Gastrocnemius medialis (tissue), 4 donors: ENCODE measurements around the gene CD177. TPM values are rescaled to one million over a fixed set of nuclear protein-coding genes. Genes with fewer than 3 reads are reported as not detected.

Experiments used
- ATAC-seq, 2 donors: fragments of 150-250 bp; one replicate each; pipeline ENCODE4 v1.9.1; 2016
- DNase-seq, 2 donors: peaks; one replicate each; pipeline ENCODE4 v3.0.0-alpha.2; 2019
- H3K27ac ChIP-seq, 4 donors: fragments of 200-600 bp; sonication (generic); 1 replicate in 1 of 4; 2 replicates in 3 of 4; pipeline ENCODE4 v1.5.1; 2016 to 2018; ENCODE audit warnings: mild to moderate bottlenecking in 2 of 4, moderate library complexity in 1 of 4
- H3K27me3 ChIP-seq, 3 donors: fragments of 200-600 bp; sonication (generic) in 2 of 3; 1 replicate in 1 of 3; 2 replicates in 2 of 3; pipeline versions ENCODE4 v1.5.1 to v1.6.0; 2016 to 2019; ENCODE audit warnings: mild to moderate bottlenecking in 1 of 3, moderate library complexity in 1 of 3
- H3K36me3 ChIP-seq, 2 donors: fragments of 200-600 bp; sonication (generic) in 1 of 2; one replicate each; pipeline ENCODE4 v1.5.1; 2017 to 2018
- H3K4me1 ChIP-seq, 2 donors: fragments of 200-600 bp; sonication (generic) in 1 of 2; one replicate each; pipeline ENCODE4 v1.5.1; 2016 to 2017; ENCODE audit warnings: mild to moderate bottlenecking in 2 of 2
- H3K4me3 ChIP-seq, 4 donors: fragments of 200-600 bp; sonication (generic) in 3 of 4; 1 replicate in 1 of 4; 2 replicates in 3 of 4; pipeline ENCODE4 v1.5.1; 2016 to 2019; ENCODE audit warnings: mild to moderate bottlenecking in 2 of 4
- H3K9me3 ChIP-seq, 3 donors: fragments of 200-600 bp; sonication (generic) in 2 of 3; 1 replicate in 1 of 3; 2 replicates in 2 of 3; pipeline ENCODE4 v1.5.1; 2016 to 2019
- POLR2A ChIP-seq, 2 donors: fragments of 450-650 bp; IDR thresholded peaks; one replicate each; pipeline ENCODE4 v1.6.1; 2017; ENCODE audit warnings: antibody characterized with exemption in 2 of 2, mild to moderate bottlenecking in 2 of 2, moderate library complexity in 2 of 2
- in situ Hi-C, 4 donors: fragments of 200-750 bp; cut with MboI; loops; one replicate each; pipeline versions ENCODE4 v1.15.0 to v1.8.0; 2017; ENCODE audit warnings: low sequenced_read_pairs in 4 of 4
- intact Hi-C: fragments of 100-400 bp; cut with DNase I; formaldehyde crosslinking; loops from one replicate; pipeline ENCODE4 v1.15.1; 2023; ENCODE audit warnings: low total_unique reads
- total RNA-seq, 4 donors: library from RNA; depleted of rRNA; stranded (reverse); fragments of >200 nt; gene quantifications; one replicate each; pipeline versions ENCODE4 v1.1.0 to v1.2.3, GENCODE V29; 2016
- TF ChIP-seq, protein P1 (sequence below), 5 experiments: fragments of 450-650 bp in 3 of 5; fragments of 200-600 bp in 2 of 5; sonication (generic) in 2 of 5; IDR thresholded peaks in 4 of 5; conservative IDR thresholded peaks in 1 of 5; 1 replicate in 4 of 5; 2 replicates in 1 of 5; pipeline ENCODE4 v1.5.1; 2016 to 2019; ENCODE audit warnings: antibody characterized with exemption in 5 of 5, mild to moderate bottlenecking in 3 of 5, moderate library complexity in 3 of 5

Gene CD177
- total RNA-seq, 4 donors from 2014 or later = 1.3 to 2.9 (median 2.6) TPM; not detected in 1

DNA sequence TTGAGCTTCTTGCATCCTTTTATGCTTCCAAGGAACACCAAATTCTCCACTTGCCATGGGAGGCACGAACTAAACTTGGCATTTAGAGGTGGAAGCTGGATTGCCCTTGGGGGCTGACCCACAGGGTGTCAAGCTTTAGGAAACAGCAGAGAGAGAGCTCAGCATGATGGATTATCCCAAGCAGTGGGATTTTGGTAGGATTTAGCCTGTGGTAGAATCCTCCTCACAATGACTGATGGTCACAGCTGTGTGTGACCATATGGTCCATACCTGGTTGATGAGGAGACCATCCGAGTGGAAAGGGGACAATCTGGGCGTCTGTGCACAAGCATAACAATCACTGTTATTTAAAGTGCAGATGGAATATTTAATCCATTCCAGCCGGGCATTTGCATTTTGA, 44.0 kb upstream of the CD177 start:
- Histone ChIP-seq H3K27me3 (no peaks in the 10 kb centered on the region), H3K9me3 (no peaks in the 10 kb centered on the region), H3K27ac (no peak overlapping the region), H3K4me3 (no peak overlapping the region), H3K36me3 (no peaks in the 10 kb centered on the region), H3K4me1 (no peaks in the 10 kb centered on the region)
- in situ Hi-C loops (no loop called here), intact Hi-C loops (no loop called here)
- DNase-seq (no peak), ATAC-seq (no peak)
- TF ChIP-seq, protein P1, sequence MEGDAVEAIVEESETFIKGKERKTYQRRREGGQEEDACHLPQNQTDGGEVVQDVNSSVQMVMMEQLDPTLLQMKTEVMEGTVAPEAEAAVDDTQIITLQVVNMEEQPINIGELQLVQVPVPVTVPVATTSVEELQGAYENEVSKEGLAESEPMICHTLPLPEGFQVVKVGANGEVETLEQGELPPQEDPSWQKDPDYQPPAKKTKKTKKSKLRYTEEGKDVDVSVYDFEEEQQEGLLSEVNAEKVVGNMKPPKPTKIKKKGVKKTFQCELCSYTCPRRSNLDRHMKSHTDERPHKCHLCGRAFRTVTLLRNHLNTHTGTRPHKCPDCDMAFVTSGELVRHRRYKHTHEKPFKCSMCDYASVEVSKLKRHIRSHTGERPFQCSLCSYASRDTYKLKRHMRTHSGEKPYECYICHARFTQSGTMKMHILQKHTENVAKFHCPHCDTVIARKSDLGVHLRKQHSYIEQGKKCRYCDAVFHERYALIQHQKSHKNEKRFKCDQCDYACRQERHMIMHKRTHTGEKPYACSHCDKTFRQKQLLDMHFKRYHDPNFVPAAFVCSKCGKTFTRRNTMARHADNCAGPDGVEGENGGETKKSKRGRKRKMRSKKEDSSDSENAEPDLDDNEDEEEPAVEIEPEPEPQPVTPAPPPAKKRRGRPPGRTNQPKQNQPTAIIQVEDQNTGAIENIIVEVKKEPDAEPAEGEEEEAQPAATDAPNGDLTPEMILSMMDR (IDR thresholded peaks at IDR 0.05 in 4 of 5, conservative IDR thresholded peaks at IDR 0.05 in 1 of 5) = no peak
- TF ChIP-seq POLR2A (IDR thresholded peaks at IDR 0.05) = no peak

DNA sequence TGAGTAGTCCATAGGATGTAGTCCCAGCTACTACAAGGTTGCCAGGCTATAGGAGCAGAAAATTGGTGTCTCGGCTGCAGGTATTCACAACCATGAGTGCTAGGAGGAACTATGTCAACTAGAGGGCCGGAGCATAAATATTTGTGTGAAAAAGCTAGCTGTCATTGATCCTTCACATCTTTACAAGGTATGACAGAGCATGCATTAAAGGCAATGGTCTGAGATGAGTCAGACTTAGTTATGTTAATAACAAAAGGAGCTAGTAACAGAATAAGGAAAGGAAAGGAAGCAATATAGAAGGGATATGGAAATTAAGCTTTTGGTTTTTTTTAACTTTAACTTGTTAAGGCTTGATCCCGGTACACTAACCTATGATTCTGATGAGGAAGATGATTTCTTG, 43.3 kb upstream of the CD177 start:
- intact Hi-C loops = no loop called here
- ATAC-seq (no peak), DNase-seq (no peak)
- in situ Hi-C loops = no loop called here
- Histone ChIP-seq H3K27me3 (no peaks in the 10 kb centered on the region), H3K4me3 (no peak overlapping the region), H3K4me1 (no peaks in the 10 kb centered on the region), H3K36me3 (no peaks in the 10 kb centered on the region), H3K9me3 (no peaks in the 10 kb centered on the region), H3K27ac (no peak overlapping the region)
- TF ChIP-seq POLR2A (IDR thresholded peaks at IDR 0.05) = no peak
- TF ChIP-seq, protein P1 (IDR thresholded peaks at IDR 0.05 in 4 of 5, conservative IDR thresholded peaks at IDR 0.05 in 1 of 5) = no peak

DNA sequence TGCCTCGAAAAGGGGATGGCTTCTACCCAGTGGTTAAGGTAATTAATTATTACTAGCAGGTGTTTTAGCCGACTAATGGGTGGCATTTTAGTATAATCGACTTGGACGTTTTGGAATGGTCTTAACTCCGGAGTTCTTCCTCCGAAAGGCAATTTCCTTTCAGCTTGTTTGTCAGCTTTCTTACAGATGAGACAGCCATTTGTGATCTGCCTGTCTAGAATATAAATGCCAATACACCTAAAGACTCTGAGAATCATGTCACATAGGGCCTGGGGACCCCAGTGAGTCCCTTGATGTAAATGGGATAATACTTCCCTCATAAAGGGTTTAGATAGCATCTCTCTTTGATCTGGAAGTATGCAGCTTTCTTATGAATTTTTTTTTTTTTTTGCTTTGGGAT, 42.2 kb upstream of the CD177 start:
- intact Hi-C loops (no loop called here), in situ Hi-C loops (no loop called here)
- Histone ChIP-seq H3K36me3 (no peaks in the 10 kb centered on the region), H3K9me3 (no peaks in the 10 kb centered on the region), H3K4me3 (no peak overlapping the region), H3K27ac (no peak overlapping the region), H3K4me1 (no peaks in the 10 kb centered on the region), H3K27me3 (no peaks in the 10 kb centered on the region)
- ATAC-seq = no peak
- no peak for TF ChIP-seq POLR2A (IDR thresholded peaks at IDR 0.05)
- no peak for DNase-seq

DNA sequence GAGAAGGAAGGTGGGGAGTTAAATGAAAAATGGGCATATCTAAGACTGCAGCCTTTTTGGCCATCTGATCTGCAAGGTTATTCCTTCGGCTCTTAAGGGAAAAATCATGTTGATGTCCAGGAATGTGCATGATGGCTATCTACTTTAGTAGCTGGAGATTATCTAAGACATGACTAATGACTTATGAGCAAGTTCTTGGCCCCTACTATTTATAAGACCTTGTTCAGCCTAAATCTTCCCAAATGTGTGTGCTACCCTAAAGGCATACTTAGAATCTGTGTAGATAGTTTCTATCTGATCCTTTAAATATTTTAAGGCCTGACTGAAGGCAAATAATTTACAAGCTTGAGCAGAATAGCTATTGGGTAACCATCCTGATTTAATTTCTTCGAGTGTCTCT, 41.8 kb upstream of the CD177 start:
- TF ChIP-seq, protein P1 (IDR thresholded peaks at IDR 0.05 in 4 of 5, conservative IDR thresholded peaks at IDR 0.05 in 1 of 5) = no peak
- no peak for TF ChIP-seq POLR2A (IDR thresholded peaks at IDR 0.05)
- Histone ChIP-seq H3K27ac (no peak overlapping the region), H3K4me3 (no peak overlapping the region), H3K36me3 (no peaks in the 10 kb centered on the region), H3K4me1 (no peaks in the 10 kb centered on the region), H3K9me3 (no peaks in the 10 kb centered on the region), H3K27me3 (no peaks in the 10 kb centered on the region)
- no peak for DNase-seq
- in situ Hi-C loops (no loop called here), intact Hi-C loops (no loop called here)
- ATAC-seq = no peak

DNA sequence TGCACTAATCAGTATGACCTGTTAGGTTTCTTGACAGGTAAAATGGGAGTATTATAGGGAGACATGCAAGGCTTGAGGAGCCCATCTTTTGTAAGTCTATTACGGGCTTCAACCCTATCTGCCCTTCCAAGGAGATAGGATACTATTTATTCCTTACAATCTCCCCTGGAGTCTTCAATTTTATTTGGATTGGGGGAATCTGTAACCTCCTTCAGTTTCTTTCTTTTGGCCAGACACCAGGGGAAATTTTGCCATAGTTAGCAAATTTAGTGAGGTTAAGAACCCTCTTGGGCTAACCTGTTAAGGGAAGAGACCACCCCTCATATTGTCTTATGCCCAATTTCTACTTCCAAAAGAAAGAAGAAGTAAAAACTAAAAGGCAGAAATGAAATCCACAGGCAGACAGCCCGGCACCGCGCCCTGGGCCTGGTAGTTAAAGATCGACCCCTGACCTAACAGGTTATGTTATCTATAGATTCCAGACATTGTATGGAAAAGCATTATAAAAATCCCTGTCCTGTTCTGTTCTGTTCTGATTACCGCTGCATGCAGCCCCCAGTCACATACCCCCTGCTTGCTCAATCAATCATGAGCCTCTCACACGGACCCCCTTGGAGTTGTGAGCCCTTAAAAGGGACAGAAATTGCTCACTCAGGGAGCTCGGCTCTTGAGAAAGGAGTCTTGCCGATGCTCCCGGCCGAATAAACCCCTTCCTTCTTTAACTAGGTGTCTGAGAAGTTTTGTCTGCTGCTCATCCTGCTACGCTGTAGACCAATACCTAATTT, 39.6 kb upstream of the CD177 start:
- no peak for TF ChIP-seq POLR2A (IDR thresholded peaks at IDR 0.05)
- TF ChIP-seq, protein P1 (IDR thresholded peaks at IDR 0.05 in 4 of 5, conservative IDR thresholded peaks at IDR 0.05 in 1 of 5) = no peak
- H3K4me3 ChIP-seq = no peak overlapping the region
- no peaks in the 10 kb centered on the region for H3K27me3 ChIP-seq
- no peak overlapping the region for H3K27ac ChIP-seq
- intact Hi-C loops (no loop called here), in situ Hi-C loops (no loop called here)
- ATAC-seq (no peak), DNase-seq (no peak)
- H3K4me1 ChIP-seq = no peaks in the 10 kb centered on the region
- H3K36me3 ChIP-seq = no peaks in the 10 kb centered on the region
- no peaks in the 10 kb centered on the region for H3K9me3 ChIP-seq
